Left forelimb (tissue), 1 donor: ENCODE data around the gene STH.

Experiments
- DNase-seq: peaks from one replicate; pipeline ENCODE4 v3.0.0-alpha.2; 2018; ENCODE audit warnings: low spot score

STH gene

DNA sequence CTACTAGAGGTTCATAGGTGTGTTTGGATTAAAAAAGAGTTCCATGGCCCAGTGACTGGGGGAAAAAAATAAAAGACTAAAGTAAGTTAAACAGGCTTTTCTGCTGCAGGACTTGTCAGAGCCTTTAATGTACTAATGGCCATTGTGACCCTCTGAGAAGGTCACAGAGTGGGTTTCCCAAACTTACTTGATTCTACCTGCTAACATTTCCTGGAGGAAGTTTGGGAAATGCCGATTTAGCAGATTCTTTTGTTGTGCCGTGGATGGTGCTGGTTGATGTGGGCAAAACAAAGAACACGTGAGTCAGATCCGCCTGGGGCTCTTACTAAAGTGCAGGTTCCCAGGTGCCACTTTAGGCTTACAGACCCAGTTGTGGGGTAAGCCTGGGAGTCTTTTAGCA lies 13.6 kb upstream of the STH start:
- no peak for DNase-seq

DNA sequence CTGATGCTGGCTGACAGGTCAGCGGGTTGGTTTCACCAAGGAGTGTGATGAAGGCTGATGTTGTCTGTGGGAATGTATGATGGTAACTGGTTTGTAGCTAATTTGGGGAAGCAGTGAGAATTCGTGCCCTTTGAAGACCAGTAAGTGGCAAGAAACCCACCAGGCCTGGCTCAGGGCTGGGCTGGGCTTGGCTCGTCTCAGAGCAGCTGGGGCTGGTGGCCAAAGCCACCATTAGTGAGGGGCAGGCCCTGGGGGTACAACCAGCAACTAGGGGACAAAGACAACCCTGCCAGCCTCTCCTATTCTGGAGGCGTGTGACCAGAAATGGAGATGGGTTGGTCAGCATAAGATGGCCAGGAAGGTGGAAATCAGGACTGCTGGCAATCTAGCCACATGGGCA lies 13.0 kb upstream of the STH start:
- no peak for DNase-seq

DNA sequence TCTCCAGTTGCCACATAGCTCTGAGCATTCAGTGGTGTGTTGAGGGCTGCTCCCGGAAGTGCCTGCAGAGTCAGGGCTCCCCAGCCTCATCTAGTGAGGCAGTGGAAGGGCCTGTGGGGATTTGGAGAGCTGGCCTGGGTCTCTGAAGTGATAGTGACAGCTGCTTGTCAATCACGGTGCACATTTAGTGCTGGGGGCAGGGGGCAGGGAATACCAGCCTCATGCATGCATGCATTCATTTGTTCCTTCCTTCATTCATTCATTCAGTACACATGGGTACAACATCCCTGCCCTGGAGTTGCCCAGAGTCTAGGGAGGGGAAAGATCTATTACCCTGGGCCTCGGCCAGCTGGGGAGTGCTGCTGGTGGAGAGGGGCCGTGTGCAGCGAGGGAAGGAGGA lies 11.3 kb upstream of the STH start:
- DNase-seq: no peak

DNA sequence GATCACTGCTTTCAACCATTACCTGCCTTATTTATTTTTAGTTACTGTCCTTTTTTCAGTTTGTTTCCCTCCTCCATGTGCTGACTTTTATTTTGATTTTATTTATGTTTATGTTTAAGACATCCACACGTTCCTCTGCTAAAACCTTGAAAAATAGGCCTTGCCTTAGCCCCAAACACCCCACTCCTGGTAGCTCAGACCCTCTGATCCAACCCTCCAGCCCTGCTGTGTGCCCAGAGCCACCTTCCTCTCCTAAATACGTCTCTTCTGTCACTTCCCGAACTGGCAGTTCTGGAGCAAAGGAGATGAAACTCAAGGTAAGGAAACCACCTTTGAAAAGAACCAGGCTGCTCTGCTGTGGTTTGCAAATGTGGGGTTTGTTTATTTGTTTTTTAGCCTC lies 9.3 kb upstream of the STH start:
- DNase-seq: no peak

DNA sequence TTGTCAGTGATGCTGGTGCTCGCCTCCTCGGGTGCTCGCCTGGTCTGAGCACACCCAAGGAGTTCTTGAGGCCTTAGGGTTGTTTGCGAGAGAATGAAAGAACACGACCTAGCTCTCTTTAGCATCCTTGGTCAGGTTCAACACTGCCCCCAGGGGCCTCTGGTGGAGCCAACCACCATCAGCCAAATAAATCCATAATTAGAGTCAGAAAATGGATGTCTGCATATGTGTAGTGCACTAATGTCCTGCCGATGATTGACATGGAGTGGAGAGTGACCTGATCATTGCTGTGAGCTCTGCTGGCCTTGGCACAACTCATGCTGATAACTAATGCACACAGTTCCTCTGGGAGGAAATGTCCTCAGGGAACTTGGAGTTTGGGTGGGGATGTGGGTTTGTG lies 8.2 kb upstream of the STH start:
- no peak for DNase-seq

DNA sequence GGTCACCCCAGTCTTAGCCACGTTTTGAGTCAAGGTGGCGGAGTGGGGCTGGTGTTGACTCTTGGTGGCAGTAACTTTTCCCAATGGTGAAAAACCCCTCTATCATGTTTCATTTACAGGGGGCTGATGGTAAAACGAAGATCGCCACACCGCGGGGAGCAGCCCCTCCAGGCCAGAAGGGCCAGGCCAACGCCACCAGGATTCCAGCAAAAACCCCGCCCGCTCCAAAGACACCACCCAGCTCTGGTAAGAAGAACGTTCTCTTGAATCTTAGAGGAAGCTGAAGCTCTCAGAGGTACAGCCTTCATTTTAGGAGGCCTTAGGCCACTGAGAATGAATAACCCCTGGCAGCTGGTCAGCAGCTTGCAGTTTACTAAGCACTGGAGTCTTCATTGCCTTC lies 7.7 kb upstream of the STH start:
- DNase-seq: no peak

DNA sequence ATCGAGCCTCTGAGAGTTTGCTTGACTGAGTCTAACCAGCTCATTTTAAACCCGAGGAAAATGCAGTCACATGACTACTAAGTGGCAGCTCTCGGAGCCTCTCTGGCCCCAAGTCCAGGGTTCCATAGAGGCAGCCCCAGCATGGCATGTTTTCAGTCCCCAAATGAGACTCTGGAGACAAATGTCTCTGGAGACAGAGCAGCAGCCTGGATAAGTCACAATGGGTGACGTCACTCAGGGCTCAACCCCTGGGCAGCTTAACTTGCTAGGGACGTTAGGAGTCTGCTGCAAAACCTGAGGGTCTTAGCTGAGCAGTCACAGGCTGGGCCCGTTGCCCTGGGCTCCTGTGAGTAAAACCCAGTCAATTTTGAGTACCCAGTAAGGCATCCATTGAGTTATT lies 6.9 kb upstream of the STH start:
- DNase-seq: no peak

DNA sequence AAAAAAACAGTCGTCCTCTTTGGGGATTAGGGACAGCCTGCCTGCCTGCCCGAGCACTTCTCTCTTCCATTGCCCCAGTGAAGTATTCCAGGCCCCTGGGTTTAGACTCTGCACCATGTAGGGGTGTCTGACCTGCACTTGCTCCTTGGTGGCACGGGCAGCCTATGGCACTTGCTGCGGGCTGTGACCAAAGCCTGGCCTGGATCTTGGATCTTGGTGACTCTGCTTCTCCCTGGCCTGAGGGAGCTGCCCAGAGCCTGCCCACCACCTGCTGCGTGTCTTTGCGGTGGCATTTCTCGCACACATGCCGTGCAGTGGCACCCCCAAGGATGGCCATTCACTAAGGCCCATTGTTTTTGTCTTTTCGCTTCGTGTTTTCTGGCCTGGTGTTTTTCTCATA lies 6.1 kb upstream of the STH start:
- DNase-seq: no peak

DNA sequence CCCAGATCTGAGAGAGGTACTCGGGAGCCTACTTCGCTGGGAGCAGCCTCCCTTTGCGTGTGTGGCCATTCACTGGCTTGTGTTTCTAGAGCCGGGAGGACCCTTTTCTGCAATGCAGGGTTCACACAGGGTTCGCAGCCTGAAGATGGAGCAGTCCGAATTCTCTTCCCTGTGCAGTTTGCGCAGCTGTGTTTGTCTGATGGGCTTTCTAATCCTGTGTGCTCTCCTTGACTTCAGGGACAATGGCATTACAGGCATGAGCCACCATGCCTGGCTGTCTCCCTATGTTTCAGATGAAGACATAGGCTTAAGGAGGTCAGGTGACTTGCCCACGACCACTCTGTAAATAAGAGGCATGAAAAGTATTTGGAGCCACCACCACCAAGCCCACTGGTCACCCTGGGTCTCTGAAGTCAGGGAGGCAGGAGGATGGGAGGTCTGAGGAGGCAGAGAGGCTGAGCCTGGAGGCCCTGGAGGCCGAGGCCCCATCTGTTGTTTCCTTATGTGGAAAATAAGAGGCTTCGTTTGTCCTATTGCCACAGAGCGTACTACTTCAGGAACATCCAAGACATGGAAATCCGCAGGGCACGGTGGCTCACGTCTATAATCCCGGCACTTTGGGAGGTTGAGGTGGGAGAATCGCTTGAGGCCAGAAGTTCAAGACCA lies 5.0 kb upstream of the STH start:
- DNase-seq: no peak

DNA sequence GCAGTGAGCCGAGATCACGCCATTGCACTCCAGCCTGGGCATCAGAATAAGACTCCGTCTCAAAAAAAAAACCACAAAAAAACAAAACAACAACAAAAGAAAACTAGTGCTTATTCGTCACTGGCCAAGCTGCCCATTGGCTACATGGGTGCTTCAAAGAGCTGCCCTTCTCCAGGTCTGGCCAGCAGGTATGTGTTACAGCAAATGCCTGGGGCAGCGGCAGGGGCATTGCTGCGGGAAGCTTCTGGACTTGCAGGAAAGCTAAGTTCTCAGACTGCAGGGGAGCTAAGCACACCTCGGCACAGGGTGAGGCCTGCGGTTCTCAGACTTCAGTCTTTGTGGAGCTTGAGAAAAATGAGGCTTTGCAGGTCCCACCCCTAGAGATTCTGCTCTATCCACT lies 4.1 kb upstream of the STH start:
- DNase-seq: no peak

DNA sequence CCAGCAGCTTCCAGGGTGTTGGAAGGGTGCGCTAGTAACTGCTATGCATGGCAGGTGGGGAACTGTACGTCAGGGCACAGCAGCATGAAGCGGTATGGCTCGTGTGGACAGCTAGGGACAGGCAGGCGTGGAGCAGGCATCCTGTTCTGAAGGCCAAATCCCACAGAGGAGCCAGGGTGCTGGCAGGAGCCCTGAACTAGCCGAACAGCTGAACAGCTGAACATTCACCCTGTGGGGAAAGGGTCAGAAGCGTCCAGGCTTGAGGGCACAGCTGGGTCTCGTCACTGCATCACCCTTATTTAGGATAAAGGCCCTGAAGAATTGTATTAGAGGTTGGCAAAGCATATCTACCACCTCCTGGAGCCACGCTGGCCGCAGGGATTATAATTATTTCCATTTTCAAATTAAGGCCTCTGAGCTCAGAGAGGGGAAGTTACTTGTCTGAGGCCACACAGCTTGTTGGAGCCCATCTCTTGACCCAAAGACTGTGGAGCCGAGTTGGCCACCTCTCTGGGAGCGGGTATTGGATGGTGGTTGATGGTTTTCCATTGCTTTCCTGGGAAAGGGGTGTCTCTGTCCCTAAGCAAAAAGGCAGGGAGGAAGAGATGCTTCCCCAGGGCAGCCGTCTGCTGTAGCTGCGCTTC lies 3.3 kb upstream of the STH start:
- no peak for DNase-seq

DNA sequence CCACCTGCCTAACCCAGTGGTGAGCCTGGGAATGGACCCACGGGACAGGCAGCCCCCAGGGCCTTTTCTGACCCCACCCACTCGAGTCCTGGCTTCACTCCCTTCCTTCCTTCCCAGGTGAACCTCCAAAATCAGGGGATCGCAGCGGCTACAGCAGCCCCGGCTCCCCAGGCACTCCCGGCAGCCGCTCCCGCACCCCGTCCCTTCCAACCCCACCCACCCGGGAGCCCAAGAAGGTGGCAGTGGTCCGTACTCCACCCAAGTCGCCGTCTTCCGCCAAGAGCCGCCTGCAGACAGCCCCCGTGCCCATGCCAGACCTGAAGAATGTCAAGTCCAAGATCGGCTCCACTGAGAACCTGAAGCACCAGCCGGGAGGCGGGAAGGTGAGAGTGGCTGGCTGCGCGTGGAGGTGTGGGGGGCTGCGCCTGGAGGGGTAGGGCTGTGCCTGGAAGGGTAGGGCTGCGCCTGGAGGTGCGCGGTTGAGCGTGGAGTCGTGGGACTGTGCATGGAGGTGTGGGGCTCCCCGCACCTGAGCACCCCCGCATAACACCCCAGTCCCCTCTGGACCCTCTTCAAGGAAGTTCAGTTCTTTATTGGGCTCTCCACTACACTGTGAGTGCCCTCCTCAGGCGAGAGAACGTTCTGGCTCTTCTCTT lies 2.6 kb upstream of the STH start:
- no peak for DNase-seq

DNA sequence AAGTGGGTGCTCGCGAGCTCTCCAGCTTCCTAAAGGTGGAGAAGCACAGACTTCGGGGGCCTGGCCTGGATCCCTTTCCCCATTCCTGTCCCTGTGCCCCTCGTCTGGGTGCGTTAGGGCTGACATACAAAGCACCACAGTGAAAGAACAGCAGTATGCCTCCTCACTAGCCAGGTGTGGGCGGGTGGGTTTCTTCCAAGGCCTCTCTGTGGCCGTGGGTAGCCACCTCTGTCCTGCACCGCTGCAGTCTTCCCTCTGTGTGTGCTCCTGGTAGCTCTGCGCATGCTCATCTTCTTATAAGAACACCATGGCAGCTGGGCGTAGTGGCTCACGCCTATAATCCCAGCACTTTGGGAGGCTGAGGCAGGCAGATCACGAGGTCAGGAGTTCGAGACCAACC lies 1.9 kb upstream of the STH start:
- DNase-seq: no peak

DNA sequence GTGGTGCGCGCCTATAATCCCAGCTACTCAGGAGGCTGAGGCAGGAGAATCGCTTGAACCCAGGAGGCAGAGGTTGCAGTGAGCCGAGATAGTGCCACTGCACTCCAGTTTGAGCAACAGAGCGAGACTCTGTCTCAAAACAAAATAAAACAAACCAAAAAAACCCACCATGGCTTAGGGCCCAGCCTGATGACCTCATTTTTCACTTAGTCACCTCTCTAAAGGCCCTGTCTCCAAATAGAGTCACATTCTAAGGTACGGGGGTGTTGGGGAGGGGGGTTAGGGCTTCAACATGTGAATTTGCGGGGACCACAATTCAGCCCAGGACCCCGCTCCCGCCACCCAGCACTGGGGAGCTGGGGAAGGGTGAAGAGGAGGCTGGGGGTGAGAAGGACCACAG lies 1.4 kb upstream of the STH start:
- DNase-seq: no peak

DNA sequence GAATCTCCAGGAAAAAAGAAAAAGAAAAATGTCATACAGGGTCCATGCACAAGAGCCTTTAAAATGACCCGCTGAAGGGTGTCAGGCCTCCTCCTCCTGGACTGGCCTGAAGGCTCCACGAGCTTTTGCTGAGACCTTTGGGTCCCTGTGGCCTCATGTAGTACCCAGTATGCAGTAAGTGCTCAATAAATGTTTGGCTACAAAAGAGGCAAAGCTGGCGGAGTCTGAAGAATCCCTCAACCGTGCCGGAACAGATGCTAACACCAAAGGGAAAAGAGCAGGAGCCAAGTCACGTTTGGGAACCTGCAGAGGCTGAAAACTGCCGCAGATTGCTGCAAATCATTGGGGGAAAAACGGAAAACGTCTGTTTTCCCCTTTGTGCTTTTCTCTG lies 845 bp downstream of the STH start:
- no peak for DNase-seq

DNA sequence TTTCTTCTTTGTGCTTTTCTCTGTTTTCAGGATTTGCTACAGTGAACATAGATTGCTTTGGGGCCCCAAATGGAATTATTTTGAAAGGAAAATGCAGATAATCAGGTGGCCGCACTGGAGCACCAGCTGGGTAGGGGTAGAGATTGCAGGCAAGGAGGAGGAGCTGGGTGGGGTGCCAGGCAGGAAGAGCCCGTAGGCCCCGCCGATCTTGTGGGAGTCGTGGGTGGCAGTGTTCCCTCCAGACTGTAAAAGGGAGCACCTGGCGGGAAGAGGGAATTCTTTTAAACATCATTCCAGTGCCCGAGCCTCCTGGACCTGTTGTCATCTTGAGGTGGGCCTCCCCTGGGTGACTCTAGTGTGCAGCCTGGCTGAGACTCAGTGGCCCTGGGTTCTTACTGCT lies 1.2 kb downstream of the STH start:
- DNase-seq: no peak

DNA sequence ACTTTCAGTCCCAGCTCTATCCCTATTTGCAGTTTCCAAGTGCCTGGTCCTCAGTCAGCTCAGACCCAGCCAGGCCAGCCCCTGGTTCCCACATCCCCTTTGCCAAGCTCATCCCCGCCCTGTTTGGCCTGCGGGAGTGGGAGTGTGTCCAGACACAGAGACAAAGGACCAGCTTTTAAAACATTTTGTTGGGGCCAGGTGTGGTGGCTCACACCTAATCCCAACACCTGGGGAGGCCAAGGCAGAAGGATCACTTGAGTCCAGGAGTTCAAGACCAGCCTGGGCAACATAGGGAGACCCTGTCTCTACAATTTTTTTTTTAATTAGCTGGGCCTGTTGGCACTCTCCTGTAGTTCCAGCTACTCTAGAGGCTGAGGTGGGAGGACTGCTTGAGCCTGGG lies 1.7 kb downstream of the STH start:
- no peak for DNase-seq

DNA sequence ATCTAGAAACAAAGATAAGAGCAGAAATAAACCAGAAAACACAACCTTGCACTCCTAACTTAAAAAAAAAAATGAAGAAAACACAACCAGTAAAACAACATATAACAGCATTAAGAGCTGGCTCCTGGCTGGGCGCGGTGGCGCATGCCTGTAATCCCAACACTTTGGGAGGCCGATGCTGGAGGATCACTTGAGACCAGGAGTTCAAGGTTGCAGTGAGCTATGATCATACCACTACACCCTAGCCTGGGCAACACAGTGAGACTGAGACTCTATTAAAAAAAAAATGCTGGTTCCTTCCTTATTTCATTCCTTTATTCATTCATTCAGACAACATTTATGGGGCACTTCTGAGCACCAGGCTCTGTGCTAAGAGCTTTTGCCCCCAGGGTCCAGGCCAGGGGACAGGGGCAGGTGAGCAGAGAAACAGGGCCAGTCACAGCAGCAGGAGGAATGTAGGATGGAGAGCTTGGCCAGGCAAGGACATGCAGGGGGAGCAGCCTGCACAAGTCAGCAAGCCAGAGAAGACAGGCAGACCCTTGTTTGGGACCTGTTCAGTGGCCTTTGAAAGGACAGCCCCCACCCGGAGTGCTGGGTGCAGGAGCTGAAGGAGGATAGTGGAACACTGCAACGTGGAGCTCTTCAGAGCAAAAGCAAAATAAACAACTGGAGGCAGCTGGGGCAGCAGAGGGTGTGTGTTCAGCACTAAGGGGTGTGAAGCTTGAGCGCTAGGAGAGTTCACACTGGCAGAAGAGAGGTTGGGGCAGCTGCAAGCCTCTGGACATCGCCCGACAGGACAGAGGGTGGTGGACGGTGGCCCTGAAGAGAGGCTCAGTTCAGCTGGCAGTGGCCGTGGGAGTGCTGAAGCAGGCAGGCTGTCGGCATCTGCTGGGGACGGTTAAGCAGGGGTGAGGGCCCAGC lies 2.6 kb downstream of the STH start:
- DNase-seq: no peak

DNA sequence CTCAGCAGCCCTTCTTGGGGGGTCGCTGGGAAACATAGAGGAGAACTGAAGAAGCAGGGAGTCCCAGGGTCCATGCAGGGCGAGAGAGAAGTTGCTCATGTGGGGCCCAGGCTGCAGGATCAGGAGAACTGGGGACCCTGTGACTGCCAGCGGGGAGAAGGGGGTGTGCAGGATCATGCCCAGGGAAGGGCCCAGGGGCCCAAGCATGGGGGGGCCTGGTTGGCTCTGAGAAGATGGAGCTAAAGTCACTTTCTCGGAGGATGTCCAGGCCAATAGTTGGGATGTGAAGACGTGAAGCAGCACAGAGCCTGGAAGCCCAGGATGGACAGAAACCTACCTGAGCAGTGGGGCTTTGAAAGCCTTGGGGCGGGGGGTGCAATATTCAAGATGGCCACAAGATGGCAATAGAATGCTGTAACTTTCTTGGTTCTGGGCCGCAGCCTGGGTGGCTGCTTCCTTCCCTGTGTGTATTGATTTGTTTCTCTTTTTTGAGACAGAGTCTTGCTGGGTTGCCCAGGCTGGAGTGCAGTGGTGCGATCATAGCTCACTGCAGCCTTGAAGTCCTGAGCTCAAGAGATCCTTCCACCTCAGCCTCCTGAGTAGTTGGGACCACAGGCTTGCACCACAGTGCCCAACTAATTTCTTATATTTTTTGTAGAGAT lies 3.4 kb downstream of the STH start:
- peak; percentile 80 for DNase-seq

DNA sequence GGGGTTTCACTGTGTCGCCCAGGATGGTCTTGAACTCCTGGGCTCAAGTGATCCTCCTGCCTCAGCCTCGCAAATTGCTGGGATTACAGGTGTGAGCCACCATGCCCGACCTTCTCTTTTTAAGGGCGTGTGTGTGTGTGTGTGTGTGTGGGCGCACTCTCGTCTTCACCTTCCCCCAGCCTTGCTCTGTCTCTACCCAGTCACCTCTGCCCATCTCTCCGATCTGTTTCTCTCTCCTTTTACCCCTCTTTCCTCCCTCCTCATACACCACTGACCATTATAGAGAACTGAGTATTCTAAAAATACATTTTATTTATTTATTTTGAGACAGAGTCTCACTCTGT lies 3.9 kb downstream of the STH start:
- no peak for DNase-seq

DNA sequence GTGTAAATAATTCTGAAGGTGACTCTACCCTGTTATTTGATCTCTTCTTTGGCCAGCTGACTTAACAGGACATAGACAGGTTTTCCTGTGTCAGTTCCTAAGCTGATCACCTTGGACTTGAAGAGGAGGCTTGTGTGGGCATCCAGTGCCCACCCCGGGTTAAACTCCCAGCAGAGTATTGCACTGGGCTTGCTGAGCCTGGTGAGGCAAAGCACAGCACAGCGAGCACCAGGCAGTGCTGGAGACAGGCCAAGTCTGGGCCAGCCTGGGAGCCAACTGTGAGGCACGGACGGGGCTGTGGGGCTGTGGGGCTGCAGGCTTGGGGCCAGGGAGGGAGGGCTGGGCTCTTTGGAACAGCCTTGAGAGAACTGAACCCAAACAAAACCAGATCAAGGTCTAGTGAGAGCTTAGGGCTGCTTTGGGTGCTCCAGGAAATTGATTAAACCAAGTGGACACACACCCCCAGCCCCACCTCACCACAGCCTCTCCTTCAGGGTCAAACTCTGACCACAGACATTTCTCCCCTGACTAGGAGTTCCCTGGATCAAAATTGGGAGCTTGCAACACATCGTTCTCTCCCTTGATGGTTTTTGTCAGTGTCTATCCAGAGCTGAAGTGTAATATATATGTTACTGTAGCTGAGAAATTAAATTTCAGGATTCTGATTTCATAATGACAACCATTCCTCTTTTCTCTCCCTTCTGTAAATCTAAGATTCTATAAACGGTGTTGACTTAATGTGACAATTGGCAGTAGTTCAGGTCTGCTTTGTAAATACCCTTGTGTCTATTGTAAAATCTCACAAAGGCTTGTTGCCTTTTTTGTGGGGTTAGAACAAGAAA lies 5.1 kb downstream of the STH start:
- DNase-seq: no peak
